Sigmoid colon (tissue), 7 donors: Measurements from ENCODE around the gene TOB1. TPM values are rescaled to one million over a fixed set of nuclear protein-coding genes. Genes with fewer than 3 reads are reported as not detected.
A peak's percentile ranks its signal among the peaks of the same experiment; 100 is the strongest.

Experiments
- DNase-seq: peaks from one replicate; pipeline ENCODE4 v3.0.0-alpha.2; 2019
- H3K27ac ChIP-seq, 4 donors: fragments of 200-600 bp; sonication (generic); one replicate each; pipeline ENCODE4 v1.5.1; 2016 to 2019; ENCODE audit warnings: mild to moderate bottlenecking in 1 of 4
- H3K27me3 ChIP-seq, 3 donors: fragments of 200-600 bp; sonication (generic); one replicate each; pipeline ENCODE4 v1.5.1; 2019; ENCODE audit warnings: mild to moderate bottlenecking in 1 of 3
- H3K36me3 ChIP-seq, 4 donors: fragments of 200-600 bp; sonication (generic); one replicate each; pipeline ENCODE4 v1.5.1; 2016 to 2019
- H3K4me1 ChIP-seq, 4 donors: fragments of 200-600 bp; sonication (generic); one replicate each; pipeline ENCODE4 v1.5.1; 2017 to 2019
- H3K4me3 ChIP-seq, 4 donors: fragments of 200-600 bp; sonication (generic); one replicate each; pipeline ENCODE4 v1.5.1; 2017 to 2019; ENCODE audit warnings: mild to moderate bottlenecking in 2 of 4, moderate library complexity in 1 of 4
- H3K9me3 ChIP-seq, 4 donors: fragments of 200-600 bp in 3 of 4; sonication (generic) in 3 of 4; one replicate each; pipeline versions ENCODE4 v1.5.1 to v1.6.1; 2013 to 2019
- EP300 ChIP-seq, 4 donors: sonication (generic); formaldehyde crosslinking; IDR thresholded peaks; one replicate each; pipeline ENCODE4 v1.6.1; 2017; ENCODE audit warnings: antibody characterized with exemption in 4 of 4
- POLR2A ChIP-seq, 2 donors: fragments of 450-650 bp; IDR thresholded peaks; one replicate each; pipeline ENCODE4 v1.6.1; 2016; ENCODE audit warnings: antibody characterized with exemption in 2 of 2, mild to moderate bottlenecking in 2 of 2, moderate library complexity in 2 of 2
- POLR2AphosphoS5 ChIP-seq, 4 donors: sonication (generic); formaldehyde crosslinking; IDR thresholded peaks; one replicate each; pipeline ENCODE4 v1.6.1; 2017; ENCODE audit warnings: antibody characterized with exemption in 4 of 4
- WGBS, 2 donors: extraction: QIAGEN DNeasy Blood & Tissue Kit; methylation state at CpG; one replicate each; pipeline ENCODE4 v1.1.7; 2013; 5-methylcytosine and 5-hydroxymethylcytosine counted together
- intact Hi-C: fragments of 100-400 bp; cut with DNase I; formaldehyde crosslinking; loops from one replicate; pipeline ENCODE4 v1.15.1; 2023
- polyA plus RNA-seq, 3 donors: library from polyadenylated mRNA; stranded (reverse); fragments of 200-250 nt; gene quantifications; one replicate each; pipeline ENCODE4 v1.2.3, GENCODE V29; 2013
- total RNA-seq, 4 donors: library from RNA; depleted of rRNA; stranded (reverse); fragments of >200 nt; gene quantifications; one replicate each; pipeline ENCODE4 v1.1.0, GENCODE V29; 2016
- TF ChIP-seq, protein P1 (sequence below), 4 experiments: fragments of 450-650 bp in 3 of 4; fragments of 200-600 bp in 1 of 4; IDR thresholded peaks; one replicate each; pipeline ENCODE4 v1.5.1; 2016 to 2019; ENCODE audit warnings: antibody characterized with exemption in 4 of 4, mild to moderate bottlenecking in 3 of 4, moderate library complexity in 2 of 4
- donor health status: healthy with polysubstance abuse.
- donor health status: Bipolar disorder and iron deficiency.
- donor health status: healthy.

The TOB1 gene
- total and polyA plus RNA-seq, 7 donors: 16.2 to 57.1 (median 31.1) TPM

DNA sequence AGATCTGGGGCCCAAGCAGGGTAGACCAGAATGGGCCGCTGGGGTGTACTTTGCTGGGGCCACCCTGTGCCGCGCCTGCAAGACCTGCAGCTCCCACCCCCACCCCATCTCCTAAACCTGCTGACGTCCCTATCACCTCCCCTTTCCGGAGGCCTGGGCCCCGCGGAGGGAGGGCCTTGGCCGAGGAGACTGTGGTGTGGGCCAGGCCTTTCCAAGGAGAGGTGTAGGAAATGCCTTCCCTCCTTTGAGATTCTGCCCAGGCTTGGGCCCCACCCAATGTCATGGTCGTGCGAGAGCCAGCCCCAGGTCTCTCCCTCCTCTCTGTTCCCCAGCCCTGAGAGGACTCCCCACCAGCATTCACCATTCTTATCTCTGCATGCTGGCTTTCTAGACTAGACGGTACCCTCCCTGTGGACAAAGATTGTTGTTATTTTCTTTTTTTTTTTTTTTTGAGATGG is 34.7 kb downstream of the TOB1 start:
- no peak overlapping the region for H3K4me3 ChIP-seq
- TF ChIP-seq EP300 (IDR thresholded peaks at IDR 0.05) (no peak), POLR2A (IDR thresholded peaks at IDR 0.05) (no peak), POLR2AphosphoS5 (IDR thresholded peaks at IDR 0.05) (no peak)
- DNase-seq: peak; percentile 55
- H3K27ac ChIP-seq: no peak overlapping the region
- no peaks in the 10 kb centered on the region for H3K27me3 ChIP-seq
- no peaks in the 10 kb centered on the region for H3K9me3 ChIP-seq
- 61 to 76% methylated on average over 11 of the region's 11 CpGs for WGBS, 2 donors
- H3K4me1 ChIP-seq: peaks cover 0 to 14% (median 12%) of the 10 kb centered on the region in 4 donors
- intact Hi-C loops: no loop called here
- H3K36me3 ChIP-seq: no peaks in the 10 kb centered on the region

- peaks cover 0 to 14% (median 12%) of the 10 kb centered on the region in 4 donors for H3K4me1 ChIP-seq
- 88 to 95% methylated on average over 12 of the region's 12 CpGs for WGBS, 2 donors
- no peaks in the 10 kb centered on the region for H3K9me3 ChIP-seq
- DNase-seq: peak; percentile 46
- TF ChIP-seq POLR2A (IDR thresholded peaks at IDR 0.05): no peak
- no peak for TF ChIP-seq POLR2AphosphoS5 (IDR thresholded peaks at IDR 0.05)
- TF ChIP-seq, protein P1, sequence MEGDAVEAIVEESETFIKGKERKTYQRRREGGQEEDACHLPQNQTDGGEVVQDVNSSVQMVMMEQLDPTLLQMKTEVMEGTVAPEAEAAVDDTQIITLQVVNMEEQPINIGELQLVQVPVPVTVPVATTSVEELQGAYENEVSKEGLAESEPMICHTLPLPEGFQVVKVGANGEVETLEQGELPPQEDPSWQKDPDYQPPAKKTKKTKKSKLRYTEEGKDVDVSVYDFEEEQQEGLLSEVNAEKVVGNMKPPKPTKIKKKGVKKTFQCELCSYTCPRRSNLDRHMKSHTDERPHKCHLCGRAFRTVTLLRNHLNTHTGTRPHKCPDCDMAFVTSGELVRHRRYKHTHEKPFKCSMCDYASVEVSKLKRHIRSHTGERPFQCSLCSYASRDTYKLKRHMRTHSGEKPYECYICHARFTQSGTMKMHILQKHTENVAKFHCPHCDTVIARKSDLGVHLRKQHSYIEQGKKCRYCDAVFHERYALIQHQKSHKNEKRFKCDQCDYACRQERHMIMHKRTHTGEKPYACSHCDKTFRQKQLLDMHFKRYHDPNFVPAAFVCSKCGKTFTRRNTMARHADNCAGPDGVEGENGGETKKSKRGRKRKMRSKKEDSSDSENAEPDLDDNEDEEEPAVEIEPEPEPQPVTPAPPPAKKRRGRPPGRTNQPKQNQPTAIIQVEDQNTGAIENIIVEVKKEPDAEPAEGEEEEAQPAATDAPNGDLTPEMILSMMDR (IDR thresholded peaks at IDR 0.05): no peak
- no peak for TF ChIP-seq EP300 (IDR thresholded peaks at IDR 0.05)
- intact Hi-C loops: no loop called here
- H3K36me3 ChIP-seq: no peaks in the 10 kb centered on the region
- no peaks in the 10 kb centered on the region for H3K27me3 ChIP-seq
- H3K27ac ChIP-seq: no peak overlapping the region
- no peak overlapping the region for H3K4me3 ChIP-seq
These were observed 35.2 kb downstream of the TOB1 start for GRCh38 chr17:50830994-50831393.

GRCh38 chr17:50830352-50830751 is 35.8 kb downstream of the TOB1 start:
- peaks cover 0 to 9% (median 8%) of the 10 kb centered on the region in 4 donors for H3K4me1 ChIP-seq
- TF ChIP-seq EP300 (IDR thresholded peaks at IDR 0.05): no peak
- H3K36me3 ChIP-seq: no peaks in the 10 kb centered on the region
- DNase-seq: no peak
- H3K9me3 ChIP-seq: no peaks in the 10 kb centered on the region
- H3K27ac ChIP-seq: no peak overlapping the region
- H3K27me3 ChIP-seq: no peaks in the 10 kb centered on the region
- WGBS, 2 donors: 83 to 84% methylated on average over 5 of the region's 5 CpGs
- no peak overlapping the region for H3K4me3 ChIP-seq
- intact Hi-C loops: no loop called here

DNA sequence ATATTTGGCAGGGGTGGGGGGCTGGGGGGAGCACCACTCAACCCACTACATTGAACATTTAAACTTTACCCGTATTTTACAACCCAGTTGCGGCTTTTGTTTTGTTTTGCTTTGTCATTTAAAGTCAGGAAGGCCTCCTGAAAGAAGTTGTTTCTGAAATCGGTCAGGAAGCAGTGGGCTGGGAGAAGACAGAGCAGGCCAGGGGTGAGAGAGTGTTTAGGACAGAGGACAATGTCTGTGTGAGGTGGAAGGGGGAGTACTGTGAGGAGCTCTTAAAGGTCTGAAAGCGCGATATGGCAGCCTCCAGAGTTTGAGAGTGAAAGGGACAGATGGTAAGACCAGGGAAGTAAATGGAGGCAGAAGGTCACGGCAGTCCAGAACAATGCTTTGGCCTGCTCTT is 36.8 kb downstream of the TOB1 start:
- Histone ChIP-seq H3K9me3 (no peaks in the 10 kb centered on the region), H3K4me1 (no peaks in the 10 kb centered on the region), H3K27me3 (no peaks in the 10 kb centered on the region), H3K27ac (no peak overlapping the region), H3K36me3 (no peaks in the 10 kb centered on the region), H3K4me3 (no peak overlapping the region)
- DNase-seq: no peak
- intact Hi-C loops: no loop called here
- TF ChIP-seq POLR2AphosphoS5 (IDR thresholded peaks at IDR 0.05): no peak
- TF ChIP-seq, protein P1 (IDR thresholded peaks at IDR 0.05): no peak
- TF ChIP-seq EP300 (IDR thresholded peaks at IDR 0.05): no peak
- TF ChIP-seq POLR2A (IDR thresholded peaks at IDR 0.05): no peak
- 63 to 67% methylated on average over 6 of the region's 6 CpGs for WGBS, 2 donors

DNA sequence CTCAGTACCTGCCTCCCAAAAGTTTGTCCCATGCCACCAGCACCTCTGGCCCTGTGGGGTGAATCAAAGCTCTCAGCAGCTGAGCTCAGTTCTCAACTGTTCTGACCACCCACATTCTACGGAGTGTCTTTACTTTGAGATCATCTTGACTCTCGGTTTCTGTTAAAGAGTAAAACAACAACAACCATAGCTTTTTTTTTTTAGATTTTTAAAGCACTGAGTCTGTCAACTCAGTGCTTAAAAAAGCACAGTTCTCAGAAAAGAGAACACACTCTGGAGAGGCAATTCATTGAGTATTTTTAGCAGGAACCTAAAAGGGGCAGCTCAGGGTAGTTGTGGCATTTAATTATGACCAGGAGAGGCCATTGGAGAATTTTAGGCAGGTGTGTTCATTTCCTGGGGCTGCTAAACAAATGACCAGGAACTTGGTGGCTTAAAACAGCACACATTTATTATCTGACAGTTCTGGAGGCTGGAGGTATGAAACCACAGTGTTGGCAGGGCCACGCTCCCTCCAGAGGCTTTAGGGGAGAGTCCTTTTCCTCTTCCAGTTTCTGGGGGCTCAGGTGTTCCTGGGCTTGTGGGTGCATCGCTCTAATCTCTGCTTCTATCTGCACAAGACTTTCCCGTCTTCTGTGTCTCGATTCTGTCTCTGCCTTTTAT is 37.5 kb downstream of the TOB1 start:
- no peak overlapping the region for H3K4me3 ChIP-seq
- TF ChIP-seq POLR2AphosphoS5 (IDR thresholded peaks at IDR 0.05): no peak
- TF ChIP-seq, protein P1 (IDR thresholded peaks at IDR 0.05): no peak
- no peak for TF ChIP-seq EP300 (IDR thresholded peaks at IDR 0.05)
- TF ChIP-seq POLR2A (IDR thresholded peaks at IDR 0.05): no peak
- no peaks in the 10 kb centered on the region for H3K27me3 ChIP-seq
- no peak for DNase-seq
- 65 to 70% methylated on average over 6 of the region's 6 CpGs for WGBS, 2 donors
- H3K36me3 ChIP-seq: no peaks in the 10 kb centered on the region
- H3K9me3 ChIP-seq: no peaks in the 10 kb centered on the region
- no peak overlapping the region for H3K27ac ChIP-seq
- H3K4me1 ChIP-seq: no peaks in the 10 kb centered on the region
- intact Hi-C loops: no loop called here

GRCh38 chr17:50825188-50825587 is 41.0 kb downstream of the TOB1 start:
- Histone ChIP-seq H3K27ac (no peak overlapping the region), H3K9me3 (no peaks in the 10 kb centered on the region), H3K4me1 (no peaks in the 10 kb centered on the region), H3K36me3 (no peaks in the 10 kb centered on the region), H3K27me3 (no peaks in the 10 kb centered on the region), H3K4me3 (no peak overlapping the region)
- TF ChIP-seq POLR2A (IDR thresholded peaks at IDR 0.05) (no peak), POLR2AphosphoS5 (IDR thresholded peaks at IDR 0.05) (no peak), EP300 (IDR thresholded peaks at IDR 0.05) (no peak)
- TF ChIP-seq, protein P1 (IDR thresholded peaks at IDR 0.05): no peak
- no peak for DNase-seq
- intact Hi-C loops: no loop called here
